Ascending aorta (tissue), 2 donors: ENCODE measurements around the gene CTSE. TPM values are rescaled to one million over a fixed set of nuclear protein-coding genes. Genes with fewer than 3 reads are reported as not detected.

Experiments used
- DNase-seq, 2 donors: peaks; one replicate each; pipeline ENCODE4 v3.0.0-alpha.2; 2019; ENCODE audit warnings: low spot score in 2 of 2
- H3K27ac ChIP-seq, 2 donors: fragments of 200-600 bp; sonication (generic); one replicate each; pipeline ENCODE4 v1.5.1; 2016 to 2017; ENCODE audit warnings: mild to moderate bottlenecking in 1 of 2
- H3K27me3 ChIP-seq: fragments of 200-600 bp; sonication (generic); one replicate; pipeline ENCODE4 v1.5.1; 2017
- H3K36me3 ChIP-seq, 2 donors: fragments of 200-600 bp; sonication (generic); one replicate each; pipeline ENCODE4 v1.5.1; 2016
- H3K4me1 ChIP-seq, 2 donors: fragments of 200-600 bp; sonication (generic); one replicate each; pipeline ENCODE4 v1.5.1; 2016 to 2017; ENCODE audit warnings: mild to moderate bottlenecking in 1 of 2
- H3K4me3 ChIP-seq, 2 donors: fragments of 200-600 bp; sonication (generic); one replicate each; pipeline ENCODE4 v1.5.1; 2016 to 2017; ENCODE audit warnings: mild to moderate bottlenecking in 1 of 2
- H3K9me3 ChIP-seq, 2 donors: fragments of 200-600 bp; sonication (generic); one replicate each; pipeline ENCODE4 v1.5.1; 2016
- intact Hi-C: fragments of 100-400 bp; cut with DNase I; formaldehyde crosslinking; loops from one replicate; pipeline ENCODE4 v1.15.1; 2023
- total RNA-seq: library from RNA; depleted of rRNA; stranded (reverse); fragments of >200 nt; gene quantifications from one replicate; pipeline ENCODE4 v1.1.0, GENCODE V29; 2016
- TF ChIP-seq, protein P1 (sequence below), 3 experiments: fragments of 200-600 bp in 2 of 3; fragments of 450-650 bp in 1 of 3; sonication (generic) in 2 of 3; IDR thresholded peaks; one replicate each; pipeline ENCODE4 v1.5.1; 2016 to 2019; ENCODE audit warnings: antibody characterized with exemption in 3 of 3, mild to moderate bottlenecking in 1 of 3, moderate library complexity in 1 of 3

CTSE gene
- total RNA-seq, 1 donor from 2014 or later, result not detected

GRCh38 chr1:205961405-205961804, 62.3 kb downstream of the CTSE start:
- intact Hi-C loops, result no loop called here
- peaks cover 2 to 17% of the 10 kb centered on the region in 2 donors for H3K4me1 ChIP-seq
- no peak for DNase-seq
- H3K9me3 ChIP-seq, result no peaks in the 10 kb centered on the region
- H3K27ac ChIP-seq, result no peak overlapping the region
- no peak overlapping the region for H3K4me3 ChIP-seq
- no peaks in the 10 kb centered on the region for H3K36me3 ChIP-seq
- TF ChIP-seq, protein P1, sequence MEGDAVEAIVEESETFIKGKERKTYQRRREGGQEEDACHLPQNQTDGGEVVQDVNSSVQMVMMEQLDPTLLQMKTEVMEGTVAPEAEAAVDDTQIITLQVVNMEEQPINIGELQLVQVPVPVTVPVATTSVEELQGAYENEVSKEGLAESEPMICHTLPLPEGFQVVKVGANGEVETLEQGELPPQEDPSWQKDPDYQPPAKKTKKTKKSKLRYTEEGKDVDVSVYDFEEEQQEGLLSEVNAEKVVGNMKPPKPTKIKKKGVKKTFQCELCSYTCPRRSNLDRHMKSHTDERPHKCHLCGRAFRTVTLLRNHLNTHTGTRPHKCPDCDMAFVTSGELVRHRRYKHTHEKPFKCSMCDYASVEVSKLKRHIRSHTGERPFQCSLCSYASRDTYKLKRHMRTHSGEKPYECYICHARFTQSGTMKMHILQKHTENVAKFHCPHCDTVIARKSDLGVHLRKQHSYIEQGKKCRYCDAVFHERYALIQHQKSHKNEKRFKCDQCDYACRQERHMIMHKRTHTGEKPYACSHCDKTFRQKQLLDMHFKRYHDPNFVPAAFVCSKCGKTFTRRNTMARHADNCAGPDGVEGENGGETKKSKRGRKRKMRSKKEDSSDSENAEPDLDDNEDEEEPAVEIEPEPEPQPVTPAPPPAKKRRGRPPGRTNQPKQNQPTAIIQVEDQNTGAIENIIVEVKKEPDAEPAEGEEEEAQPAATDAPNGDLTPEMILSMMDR (IDR thresholded peaks at IDR 0.05), result no peak
- H3K27me3 ChIP-seq, result no peaks in the 10 kb centered on the region

GRCh38 chr1:205959789-205960188, 63.9 kb downstream of the CTSE start:
- no peak overlapping the region for H3K27ac ChIP-seq
- H3K9me3 ChIP-seq, result no peaks in the 10 kb centered on the region
- no peaks in the 10 kb centered on the region for H3K36me3 ChIP-seq
- H3K4me1 ChIP-seq, result peaks cover 2 to 17% of the 10 kb centered on the region in 2 donors
- H3K4me3 ChIP-seq, result no peak overlapping the region
- H3K27me3 ChIP-seq, result no peaks in the 10 kb centered on the region
- TF ChIP-seq, protein P1 (IDR thresholded peaks at IDR 0.05), result no peak
- intact Hi-C loops, result no loop called here
- DNase-seq, result no peak

Other genes with a start within 250 kb of the CTSE start
- gene RAB29, start 248.4 kb downstream of the CTSE start, total RNA-seq, result 18.0 TPM
- gene SLC41A1, start 210.7 kb downstream of the CTSE start, total RNA-seq, result 28.8 TPM
- not detected for gene PM20D1, start 173.8 kb downstream of the CTSE start, total RNA-seq
- gene SLC26A9, start 80.4 kb downstream of the CTSE start, total RNA-seq, result not detected
- not detected for gene RAB7B, start 20.5 kb downstream of the CTSE start, total RNA-seq
- 0.53 TPM for gene RHEX, start 29.3 kb upstream of the CTSE start, total RNA-seq
- gene AVPR1B, start 93.5 kb upstream of the CTSE start, total RNA-seq, result not detected
- 0.75 TPM for gene FAM72A, start 178.9 kb upstream of the CTSE start, total RNA-seq
- 53.2 TPM for gene SRGAP2, start 179.6 kb upstream of the CTSE start, total RNA-seq